Epithelial cell of proximal tubule (primary cell): ENCODE data around the gene COL4A2. TPM values are rescaled to one million over a fixed set of nuclear protein-coding genes. Genes with fewer than 3 reads are reported as not detected.

ENCODE experiments used
- DNase-seq: peaks from one replicate; pipeline ENCODE4 v3.0.0-alpha.2; 2011; ENCODE audit warnings: low read depth
- H3K4me3 ChIP-seq: 2 replicates; pipeline ENCODE4 v1.5.1; 2011; ENCODE audit warnings: low read depth, mild to moderate bottlenecking, low read length
- total RNA-seq: library from RNA; depleted of rRNA; stranded (reverse); fragments of >200 nt; gene quantifications from 2 replicates; pipeline ENCODE4 v1.2.3, GENCODE V29; 2015
- TF ChIP-seq, protein P1 (sequence below): conservative IDR thresholded peaks from 2 replicates; pipeline ENCODE4 v1.5.1; 2012; ENCODE audit warnings: low read depth, mild to moderate bottlenecking, low read length

The COL4A2 gene
- total RNA-seq, 1 donor from 2014 or later, result 728 TPM

DNA sequence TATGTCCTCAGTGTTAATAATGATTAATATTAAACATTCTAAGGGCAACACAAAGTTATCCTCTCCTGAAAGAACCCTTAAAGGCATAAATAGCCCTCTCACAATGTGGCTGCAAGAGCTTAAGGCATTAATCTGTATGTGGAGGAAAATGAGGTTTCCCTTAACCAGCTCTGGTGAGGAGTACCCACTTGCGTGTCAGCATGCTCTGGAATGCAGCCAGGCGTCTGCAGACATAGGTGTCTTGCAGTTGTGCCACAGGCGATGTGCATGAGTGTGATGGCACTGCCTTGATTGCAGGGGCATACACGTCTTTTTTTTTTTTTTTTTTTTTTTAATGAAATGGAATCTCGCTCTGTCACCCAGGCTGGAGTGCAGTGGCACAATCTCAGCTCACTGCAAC is 162.5 kb downstream of the COL4A2 start:
- no peak overlapping the region for H3K4me3 ChIP-seq
- DNase-seq, result no peak
- TF ChIP-seq, protein P1, sequence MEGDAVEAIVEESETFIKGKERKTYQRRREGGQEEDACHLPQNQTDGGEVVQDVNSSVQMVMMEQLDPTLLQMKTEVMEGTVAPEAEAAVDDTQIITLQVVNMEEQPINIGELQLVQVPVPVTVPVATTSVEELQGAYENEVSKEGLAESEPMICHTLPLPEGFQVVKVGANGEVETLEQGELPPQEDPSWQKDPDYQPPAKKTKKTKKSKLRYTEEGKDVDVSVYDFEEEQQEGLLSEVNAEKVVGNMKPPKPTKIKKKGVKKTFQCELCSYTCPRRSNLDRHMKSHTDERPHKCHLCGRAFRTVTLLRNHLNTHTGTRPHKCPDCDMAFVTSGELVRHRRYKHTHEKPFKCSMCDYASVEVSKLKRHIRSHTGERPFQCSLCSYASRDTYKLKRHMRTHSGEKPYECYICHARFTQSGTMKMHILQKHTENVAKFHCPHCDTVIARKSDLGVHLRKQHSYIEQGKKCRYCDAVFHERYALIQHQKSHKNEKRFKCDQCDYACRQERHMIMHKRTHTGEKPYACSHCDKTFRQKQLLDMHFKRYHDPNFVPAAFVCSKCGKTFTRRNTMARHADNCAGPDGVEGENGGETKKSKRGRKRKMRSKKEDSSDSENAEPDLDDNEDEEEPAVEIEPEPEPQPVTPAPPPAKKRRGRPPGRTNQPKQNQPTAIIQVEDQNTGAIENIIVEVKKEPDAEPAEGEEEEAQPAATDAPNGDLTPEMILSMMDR, result no peak

DNA sequence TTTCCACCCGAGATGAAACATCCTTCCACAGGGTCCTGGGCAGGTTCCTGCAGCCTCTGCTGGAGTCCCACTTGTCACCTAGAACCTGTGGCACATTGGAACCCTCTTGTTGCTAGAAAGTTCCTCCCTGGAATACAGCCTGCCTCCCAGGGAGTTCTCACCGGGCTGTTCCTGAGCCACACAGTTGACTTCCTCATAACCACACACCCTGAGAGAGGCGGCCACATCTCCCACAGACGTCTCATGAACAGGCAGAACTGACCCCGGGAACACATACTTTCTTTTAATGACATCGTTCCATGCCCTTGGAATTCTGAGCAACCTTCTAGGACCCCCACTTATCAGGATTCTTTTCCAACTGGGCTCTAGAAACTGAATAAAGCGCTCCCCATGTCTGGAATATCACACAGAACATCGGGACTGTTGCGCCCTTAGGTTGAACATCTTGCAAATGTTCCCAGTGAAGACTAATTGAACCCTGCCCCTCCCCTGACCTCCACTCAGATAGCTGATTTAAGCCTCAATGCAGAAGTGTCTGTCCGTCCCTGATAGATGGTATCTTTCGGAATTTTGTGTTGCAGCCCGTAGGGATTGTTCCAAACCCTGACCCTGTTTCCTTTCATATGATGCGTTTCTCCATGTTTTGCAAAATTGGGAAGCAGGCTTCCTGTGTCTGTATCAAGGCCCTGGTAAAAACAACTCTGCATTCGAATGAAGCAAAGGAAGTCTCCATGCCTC is 163.4 kb downstream of the COL4A2 start:
- no peak overlapping the region for H3K4me3 ChIP-seq
- TF ChIP-seq, protein P1, result no peak
- DNase-seq, result no peak

DNA sequence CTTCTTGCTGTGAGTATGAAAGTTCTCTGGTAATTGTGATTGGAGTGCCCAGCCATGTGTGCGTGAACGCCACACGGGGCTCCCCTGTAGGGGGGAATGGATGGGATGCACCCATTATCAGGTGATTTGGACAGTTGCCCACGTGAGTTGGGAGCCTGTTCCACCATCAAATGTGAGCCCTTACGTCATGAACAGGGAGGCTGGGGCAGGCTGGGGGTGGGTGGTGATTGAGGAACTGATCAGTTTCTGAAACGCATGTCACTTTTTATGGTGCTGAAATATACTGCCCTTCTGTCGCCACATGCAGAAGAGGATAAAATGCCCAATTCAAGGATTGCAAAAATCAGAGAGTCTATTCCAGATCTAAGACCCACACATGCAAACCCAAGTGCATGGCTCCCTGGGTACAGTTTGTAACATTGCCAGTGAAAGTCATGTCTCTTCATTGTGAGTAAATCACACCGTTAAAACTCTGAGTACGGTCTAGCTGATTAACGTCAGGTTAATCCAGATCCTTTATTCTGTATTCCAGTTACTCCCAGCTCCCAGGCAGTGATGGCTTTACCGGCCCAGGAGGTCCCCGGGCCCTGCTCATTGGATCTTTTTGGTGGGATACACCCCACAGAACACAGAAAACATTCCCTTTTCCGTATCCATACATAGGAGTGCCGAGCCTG is 164.2 kb downstream of the COL4A2 start:
- DNase-seq, result no peak
- no peak overlapping the region for H3K4me3 ChIP-seq
- TF ChIP-seq, protein P1, result no peak

DNA sequence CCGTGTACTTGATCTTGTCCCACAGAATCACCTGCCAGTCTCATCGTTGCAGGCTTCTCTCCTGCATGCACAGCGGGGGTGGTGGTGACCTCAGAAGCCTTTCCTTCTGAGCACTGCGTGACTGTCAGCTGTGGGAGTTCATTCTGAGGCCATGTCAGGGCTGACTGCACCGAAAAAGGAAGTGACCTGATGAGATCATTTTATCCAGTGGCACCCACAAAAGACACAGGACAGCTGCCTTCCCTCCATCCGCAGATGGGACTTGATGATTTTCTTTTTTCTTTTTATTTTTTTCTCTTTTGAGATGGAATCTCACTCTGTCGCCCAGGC is 164.7 kb downstream of the COL4A2 start:
- H3K4me3 ChIP-seq, result no peak overlapping the region
- TF ChIP-seq, protein P1, result no peak
- DNase-seq, result peak; percentile 49

DNA sequence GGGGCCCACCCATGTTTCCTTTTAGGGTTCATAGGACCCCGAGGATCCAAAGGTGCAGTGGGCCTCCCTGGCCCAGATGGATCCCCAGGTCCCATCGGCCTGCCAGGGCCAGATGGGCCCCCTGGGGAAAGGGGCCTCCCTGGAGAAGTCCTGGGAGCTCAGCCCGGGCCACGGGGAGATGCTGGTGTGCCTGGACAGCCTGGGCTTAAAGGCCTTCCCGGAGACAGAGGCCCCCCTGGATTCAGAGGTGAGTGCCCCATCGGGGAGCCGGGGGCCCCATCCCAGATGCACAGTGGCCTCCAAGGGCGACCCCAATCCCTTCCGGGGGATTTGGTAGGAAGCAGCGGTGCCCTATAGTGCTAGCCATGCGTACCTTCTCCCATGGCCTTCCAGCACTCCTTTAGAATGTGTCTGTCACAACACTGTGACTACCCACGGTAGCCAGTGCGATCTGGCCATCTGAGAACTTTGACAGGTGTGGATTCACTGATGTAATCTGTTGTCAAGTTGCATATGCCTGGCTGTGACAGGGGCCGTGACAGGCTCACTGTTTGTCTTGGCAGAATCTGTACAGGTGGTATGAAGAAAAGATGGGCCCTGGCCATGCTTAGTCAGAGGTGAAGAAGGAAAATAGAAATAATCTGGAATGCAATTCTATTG is 165.9 kb downstream of the COL4A2 start:
- DNase-seq, result no peak
- TF ChIP-seq, protein P1, result no peak
- H3K4me3 ChIP-seq, result no peak overlapping the region

DNA sequence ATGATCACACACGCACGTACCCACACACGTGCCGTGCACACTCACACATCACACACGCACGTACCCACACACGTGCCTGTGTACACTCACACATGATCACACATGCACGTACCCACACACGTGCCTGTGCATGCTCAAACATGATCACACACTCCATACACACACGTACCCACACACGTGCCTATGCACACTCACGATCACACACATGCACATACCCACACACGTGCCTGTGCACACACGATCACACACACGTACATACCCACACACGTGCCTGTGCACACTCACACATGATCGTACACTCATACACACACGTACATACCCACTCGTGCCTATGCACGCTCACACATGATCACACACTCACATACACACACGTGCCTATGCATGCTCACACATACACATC is 167.6 kb downstream of the COL4A2 start:
- H3K4me3 ChIP-seq, result no peak overlapping the region
- no peak for DNase-seq
- TF ChIP-seq, protein P1, result no peak
